Measurements from ENCODE around the gene SCTR. TPM values are rescaled to one million over a fixed set of nuclear protein-coding genes. Genes with fewer than 3 reads are reported as not detected.

The SCTR gene
- total and polyA plus RNA-seq, 2 of the 8 experiments (the other 6 are each of a cell fraction or from before 2014, with no cell fraction given), result 0.15 TPM; not detected in 1

DNA sequence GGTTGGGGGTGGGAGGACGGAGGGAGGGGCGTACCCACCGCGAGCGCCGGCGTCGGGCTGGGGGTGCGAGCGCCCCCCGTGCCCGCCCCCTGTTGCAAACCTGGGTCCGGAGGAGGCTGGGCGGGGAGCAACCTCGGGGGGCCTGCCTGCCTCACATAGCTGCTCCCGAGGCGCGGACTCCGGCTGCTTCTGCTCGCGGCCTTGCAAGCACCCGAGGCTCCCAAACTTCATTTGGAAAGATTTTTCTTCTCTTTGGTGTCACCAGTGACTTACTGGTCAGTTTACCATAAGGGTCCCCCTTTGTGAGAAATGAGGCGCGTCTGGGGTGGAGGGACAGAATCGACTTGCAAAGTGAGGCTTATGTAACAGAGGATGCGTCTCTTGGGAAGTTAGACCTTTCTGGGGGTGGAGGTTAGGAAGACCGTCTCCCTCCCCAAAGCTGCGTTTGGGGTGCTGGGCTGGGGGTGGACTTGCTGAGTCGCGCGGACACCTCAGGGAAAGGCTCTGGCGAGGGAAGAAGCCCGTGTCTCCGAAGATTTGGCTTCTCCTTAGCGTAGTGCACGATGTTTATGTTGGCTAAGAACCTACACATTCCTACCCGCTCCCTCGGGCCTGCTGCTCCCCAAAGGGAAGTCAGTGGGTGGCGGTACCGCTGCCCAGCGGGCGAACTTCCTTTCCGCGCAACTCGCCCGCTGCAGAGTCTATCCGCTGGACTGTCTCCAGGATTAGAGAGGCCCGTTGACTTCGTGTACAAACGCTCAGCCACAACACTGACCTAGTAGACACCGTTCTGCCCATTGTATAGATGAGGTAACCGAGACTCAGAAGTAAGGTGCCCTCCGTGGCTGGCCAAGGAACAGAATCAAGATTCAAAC lies 92.1 kb downstream of the SCTR start (continued):
- TF ChIP-seq, protein P1, sequence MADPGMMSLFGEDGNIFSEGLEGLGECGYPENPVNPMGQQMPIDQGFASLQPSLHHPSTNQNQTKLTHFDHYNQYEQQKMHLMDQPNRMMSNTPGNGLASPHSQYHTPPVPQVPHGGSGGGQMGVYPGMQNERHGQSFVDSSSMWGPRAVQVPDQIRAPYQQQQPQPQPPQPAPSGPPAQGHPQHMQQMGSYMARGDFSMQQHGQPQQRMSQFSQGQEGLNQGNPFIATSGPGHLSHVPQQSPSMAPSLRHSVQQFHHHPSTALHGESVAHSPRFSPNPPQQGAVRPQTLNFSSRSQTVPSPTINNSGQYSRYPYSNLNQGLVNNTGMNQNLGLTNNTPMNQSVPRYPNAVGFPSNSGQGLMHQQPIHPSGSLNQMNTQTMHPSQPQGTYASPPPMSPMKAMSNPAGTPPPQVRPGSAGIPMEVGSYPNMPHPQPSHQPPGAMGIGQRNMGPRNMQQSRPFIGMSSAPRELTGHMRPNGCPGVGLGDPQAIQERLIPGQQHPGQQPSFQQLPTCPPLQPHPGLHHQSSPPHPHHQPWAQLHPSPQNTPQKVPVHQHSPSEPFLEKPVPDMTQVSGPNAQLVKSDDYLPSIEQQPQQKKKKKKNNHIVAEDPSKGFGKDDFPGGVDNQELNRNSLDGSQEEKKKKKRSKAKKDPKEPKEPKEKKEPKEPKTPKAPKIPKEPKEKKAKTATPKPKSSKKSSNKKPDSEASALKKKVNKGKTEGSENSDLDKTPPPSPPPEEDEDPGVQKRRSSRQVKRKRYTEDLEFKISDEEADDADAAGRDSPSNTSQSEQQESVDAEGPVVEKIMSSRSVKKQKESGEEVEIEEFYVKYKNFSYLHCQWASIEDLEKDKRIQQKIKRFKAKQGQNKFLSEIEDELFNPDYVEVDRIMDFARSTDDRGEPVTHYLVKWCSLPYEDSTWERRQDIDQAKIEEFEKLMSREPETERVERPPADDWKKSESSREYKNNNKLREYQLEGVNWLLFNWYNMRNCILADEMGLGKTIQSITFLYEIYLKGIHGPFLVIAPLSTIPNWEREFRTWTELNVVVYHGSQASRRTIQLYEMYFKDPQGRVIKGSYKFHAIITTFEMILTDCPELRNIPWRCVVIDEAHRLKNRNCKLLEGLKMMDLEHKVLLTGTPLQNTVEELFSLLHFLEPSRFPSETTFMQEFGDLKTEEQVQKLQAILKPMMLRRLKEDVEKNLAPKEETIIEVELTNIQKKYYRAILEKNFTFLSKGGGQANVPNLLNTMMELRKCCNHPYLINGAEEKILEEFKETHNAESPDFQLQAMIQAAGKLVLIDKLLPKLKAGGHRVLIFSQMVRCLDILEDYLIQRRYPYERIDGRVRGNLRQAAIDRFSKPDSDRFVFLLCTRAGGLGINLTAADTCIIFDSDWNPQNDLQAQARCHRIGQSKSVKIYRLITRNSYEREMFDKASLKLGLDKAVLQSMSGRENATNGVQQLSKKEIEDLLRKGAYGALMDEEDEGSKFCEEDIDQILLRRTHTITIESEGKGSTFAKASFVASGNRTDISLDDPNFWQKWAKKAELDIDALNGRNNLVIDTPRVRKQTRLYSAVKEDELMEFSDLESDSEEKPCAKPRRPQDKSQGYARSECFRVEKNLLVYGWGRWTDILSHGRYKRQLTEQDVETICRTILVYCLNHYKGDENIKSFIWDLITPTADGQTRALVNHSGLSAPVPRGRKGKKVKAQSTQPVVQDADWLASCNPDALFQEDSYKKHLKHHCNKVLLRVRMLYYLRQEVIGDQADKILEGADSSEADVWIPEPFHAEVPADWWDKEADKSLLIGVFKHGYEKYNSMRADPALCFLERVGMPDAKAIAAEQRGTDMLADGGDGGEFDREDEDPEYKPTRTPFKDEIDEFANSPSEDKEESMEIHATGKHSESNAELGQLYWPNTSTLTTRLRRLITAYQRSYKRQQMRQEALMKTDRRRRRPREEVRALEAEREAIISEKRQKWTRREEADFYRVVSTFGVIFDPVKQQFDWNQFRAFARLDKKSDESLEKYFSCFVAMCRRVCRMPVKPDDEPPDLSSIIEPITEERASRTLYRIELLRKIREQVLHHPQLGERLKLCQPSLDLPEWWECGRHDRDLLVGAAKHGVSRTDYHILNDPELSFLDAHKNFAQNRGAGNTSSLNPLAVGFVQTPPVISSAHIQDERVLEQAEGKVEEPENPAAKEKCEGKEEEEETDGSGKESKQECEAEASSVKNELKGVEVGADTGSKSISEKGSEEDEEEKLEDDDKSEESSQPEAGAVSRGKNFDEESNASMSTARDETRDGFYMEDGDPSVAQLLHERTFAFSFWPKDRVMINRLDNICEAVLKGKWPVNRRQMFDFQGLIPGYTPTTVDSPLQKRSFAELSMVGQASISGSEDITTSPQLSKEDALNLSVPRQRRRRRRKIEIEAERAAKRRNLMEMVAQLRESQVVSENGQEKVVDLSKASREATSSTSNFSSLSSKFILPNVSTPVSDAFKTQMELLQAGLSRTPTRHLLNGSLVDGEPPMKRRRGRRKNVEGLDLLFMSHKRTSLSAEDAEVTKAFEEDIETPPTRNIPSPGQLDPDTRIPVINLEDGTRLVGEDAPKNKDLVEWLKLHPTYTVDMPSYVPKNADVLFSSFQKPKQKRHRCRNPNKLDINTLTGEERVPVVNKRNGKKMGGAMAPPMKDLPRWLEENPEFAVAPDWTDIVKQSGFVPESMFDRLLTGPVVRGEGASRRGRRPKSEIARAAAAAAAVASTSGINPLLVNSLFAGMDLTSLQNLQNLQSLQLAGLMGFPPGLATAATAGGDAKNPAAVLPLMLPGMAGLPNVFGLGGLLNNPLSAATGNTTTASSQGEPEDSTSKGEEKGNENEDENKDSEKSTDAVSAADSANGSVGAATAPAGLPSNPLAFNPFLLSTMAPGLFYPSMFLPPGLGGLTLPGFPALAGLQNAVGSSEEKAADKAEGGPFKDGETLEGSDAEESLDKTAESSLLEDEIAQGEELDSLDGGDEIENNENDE (IDR thresholded peaks at IDR 0.05; ENCODE audit: insufficient replicate concordance, low read length), result no peak
- no peak for TF ChIP-seq SP1 (IDR thresholded peaks at IDR 0.05; ENCODE audit: low read depth, low read length)
- peak; percentile 45 for TF ChIP-seq ASH2L (IDR thresholded peaks at IDR 0.05; ENCODE audit: low read length)
- no peak for TF ChIP-seq YY1 (IDR thresholded peaks at IDR 0.05; ENCODE audit: low read depth, low read length)
- TF ChIP-seq TAF1 (IDR thresholded peaks at IDR 0.05; ENCODE audit: low read depth, low read length), result 0 out of 2 replicates have a peak, but pooled peaks have one; percentile 0
- no peak for TF ChIP-seq KDM5A (IDR thresholded peaks at IDR 0.05; ENCODE audit: low read length)
- no peak for TF ChIP-seq NANOG (IDR thresholded peaks at IDR 0.05; ENCODE audit: insufficient read depth, low read depth, low read length, poor library complexity, severe bottlenecking)
- no peak for TF ChIP-seq CHD1 (IDR thresholded peaks at IDR 0.05; ENCODE audit: low read depth, low read length)
- peak in 1 of 2 experiments; percentile 51; a peak in 1 of 4 replicates for TF ChIP-seq HDAC2 (IDR thresholded peaks at IDR 0.05; ENCODE audit: borderline replicate concordance in 1 of 2, low read depth in 2 of 2, low read length in 2 of 2)
- peak; percentile 93; the same call in 1 of the 2 replicates for TF ChIP-seq KDM1A (IDR thresholded peaks at IDR 0.05; ENCODE audit: borderline replicate concordance, low read length)

All from H1 (cell line).